SH-SY5Y (cell line): ENCODE data around the gene DAB2IP.

Experiments
- GATA2 ChIP-seq: IDR thresholded peaks from 2 replicates; pipeline ENCODE4 v1.6.1; 2011; ENCODE audit warnings: mild to moderate bottlenecking, low read depth, low read length
- GATA3 ChIP-seq: IDR thresholded peaks from 2 replicates; pipeline ENCODE4 v1.6.1; 2011; ENCODE audit warnings: low read depth, mild to moderate bottlenecking, low read length, moderate library complexity

Gene DAB2IP

GRCh38 chr9:121636341-121636865, 15.0 kb upstream of the DAB2IP start:
- TF ChIP-seq GATA3 (no peak), GATA2 (no peak)

GRCh38 chr9:121636978-121637712, 14.3 kb upstream of the DAB2IP start:
- TF ChIP-seq GATA2 (no peak), GATA3 (no peak)

GRCh38 chr9:121637713-121638220, 13.7 kb upstream of the DAB2IP start:
- TF ChIP-seq GATA3 (no peak), GATA2 (no peak)

DNA sequence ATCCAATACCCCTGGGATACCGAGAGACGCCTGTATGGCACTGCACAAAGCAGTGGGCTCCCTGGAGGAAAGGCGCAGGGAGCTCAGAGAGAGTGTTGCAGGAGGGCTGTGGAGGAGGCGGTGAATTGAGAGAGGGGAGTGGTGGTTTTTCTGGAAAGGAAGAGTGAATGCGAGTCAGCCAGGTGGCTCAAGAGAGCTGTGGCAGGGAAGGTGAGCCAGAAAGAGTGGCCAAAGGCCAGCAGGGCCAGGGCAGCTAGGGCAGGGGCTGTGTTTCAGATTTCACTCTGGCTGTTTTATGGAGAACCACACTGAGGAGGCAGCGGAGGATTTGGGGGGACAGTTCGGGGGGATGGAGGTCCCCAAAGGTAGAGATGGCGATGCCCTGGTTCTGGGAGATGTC, 13.0 kb upstream of the DAB2IP start:
- TF ChIP-seq GATA2 (no peak), GATA3 (no peak)

DNA sequence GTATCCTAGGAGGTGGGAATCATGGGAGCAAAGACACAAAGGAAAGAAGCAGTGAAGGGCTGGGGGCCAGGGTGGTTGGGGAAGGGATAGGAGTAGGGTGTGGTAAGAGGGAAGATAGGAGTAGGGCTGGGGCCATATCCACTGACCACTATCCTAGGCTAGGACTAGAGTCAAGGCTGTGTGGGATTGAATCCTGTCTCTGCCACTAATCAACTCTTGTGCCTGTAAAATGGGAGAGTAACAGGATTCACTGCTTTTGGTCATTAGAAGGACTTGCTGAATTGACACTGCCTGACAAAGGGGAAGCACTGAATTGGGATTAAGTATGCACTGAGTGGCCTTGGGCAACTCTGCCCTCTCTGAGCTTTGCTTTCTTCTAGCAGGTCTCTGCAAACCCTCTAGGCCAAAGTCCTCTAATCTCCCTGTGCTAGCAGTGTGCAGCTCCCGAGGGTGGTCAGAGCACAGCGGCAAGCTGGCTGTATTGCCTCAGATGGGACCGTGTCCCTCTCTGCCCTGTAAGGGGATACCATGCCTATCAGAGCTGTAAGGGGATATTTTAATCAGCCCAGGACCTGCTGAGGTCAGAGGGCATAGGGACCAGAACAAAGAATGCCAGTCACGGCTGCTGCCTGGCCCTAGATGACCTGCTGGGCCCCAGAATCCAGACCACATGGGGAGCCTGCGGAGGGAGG, 12.4 kb upstream of the DAB2IP start:
- TF ChIP-seq GATA3: no peak
- TF ChIP-seq GATA2: no peak

GRCh38 chr9:121639619-121640018, 11.8 kb upstream of the DAB2IP start:
- TF ChIP-seq GATA2 (no peak), GATA3 (no peak)

DNA sequence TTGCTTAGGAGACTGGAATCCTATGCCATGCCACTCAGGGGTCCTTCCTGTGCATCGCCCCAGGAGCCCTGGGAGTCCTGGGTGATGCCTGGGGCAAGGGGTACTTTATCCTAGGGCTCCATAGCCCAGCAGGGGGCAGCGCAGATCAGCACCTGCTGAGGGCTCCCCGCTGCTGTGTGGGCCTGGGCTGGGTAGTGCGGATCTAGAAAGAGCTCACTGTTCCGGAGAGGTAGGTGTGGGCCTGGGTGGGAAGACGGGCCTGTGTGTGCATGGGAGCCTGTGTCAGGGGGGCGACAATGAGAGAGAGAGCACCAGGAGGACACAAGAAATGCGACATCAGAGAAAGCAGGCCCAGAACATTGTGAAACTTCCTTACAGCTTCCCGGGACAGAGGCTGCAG, 11.4 kb upstream of the DAB2IP start:
- TF ChIP-seq GATA3 (no peak), GATA2 (no peak)

GRCh38 chr9:121640491-121641223, 10.8 kb upstream of the DAB2IP start:
- TF ChIP-seq GATA3: no peak
- no peak for TF ChIP-seq GATA2

- no peak for TF ChIP-seq GATA3
- no peak for TF ChIP-seq GATA2
Measured at GRCh38 chr9:121641224-121641611, 10.2 kb upstream of the DAB2IP start.

DNA sequence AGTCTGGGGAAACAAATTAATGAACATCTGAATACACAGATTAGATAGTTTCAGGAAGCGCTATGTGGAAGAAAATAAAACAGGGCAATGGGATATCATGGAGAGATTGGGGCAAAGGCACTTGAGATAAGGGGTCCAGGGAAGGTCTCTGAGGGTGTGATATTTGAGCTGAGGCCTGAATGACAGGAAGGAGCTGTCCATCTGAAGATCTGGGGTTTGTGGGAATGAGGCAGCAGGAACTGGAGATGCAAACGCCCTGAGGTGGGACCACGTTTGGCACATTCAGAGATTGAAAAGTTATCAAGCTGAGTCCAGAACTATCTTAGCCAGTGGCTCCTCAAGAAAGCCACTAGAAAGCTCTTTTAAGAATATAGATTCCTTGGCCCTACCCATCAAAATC, 8.7 kb upstream of the DAB2IP start:
- TF ChIP-seq GATA2 (no peak), GATA3 (no peak)

- TF ChIP-seq GATA3 (no peak), GATA2 (no peak)
Measured at GRCh38 chr9:121643473-121643872, 8.0 kb upstream of the DAB2IP start.

DNA sequence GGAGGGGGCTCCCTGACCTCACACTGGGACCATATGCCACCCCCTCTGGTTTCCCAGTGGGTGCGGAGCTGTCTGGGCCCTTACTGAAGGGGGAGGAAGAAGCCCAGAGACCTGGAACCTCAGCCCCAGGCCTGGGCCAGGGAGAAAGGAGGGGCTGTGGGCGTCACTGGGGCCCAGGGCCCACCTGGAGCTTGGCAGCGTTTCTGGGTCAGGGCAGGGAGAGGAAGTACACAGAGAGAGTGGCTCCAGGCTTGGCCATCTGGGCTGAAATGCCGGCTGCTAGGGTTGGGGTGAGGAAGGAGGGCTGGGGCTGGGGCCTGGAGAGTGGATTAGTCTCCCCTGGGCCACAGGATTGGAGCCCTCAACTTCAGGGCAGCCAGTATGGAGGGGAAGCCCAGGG, 6.4 kb upstream of the DAB2IP start:
- TF ChIP-seq GATA3 (no peak), GATA2 (no peak)

GRCh38 chr9:121645853-121646807, 5.3 kb upstream of the DAB2IP start:
- TF ChIP-seq GATA3 (no peak), GATA2 (no peak)
